Endothelial cell of umbilical vein (primary cell): ENCODE measurements around the gene ACTR8.

Experiments used
- EZH2 ChIP-seq: IDR thresholded peaks from 2 replicates; pipeline ENCODE4 v1.6.1; 2012; ENCODE audit warnings: borderline replicate concordance, low read depth, mild to moderate bottlenecking, moderate library complexity, low read length, inconsistent platforms; ENCODE audit not compliant: severe bottlenecking
- POLR2A ChIP-seq: IDR thresholded peaks from 2 replicates; pipeline ENCODE4 v1.6.1; 2012; ENCODE audit warnings: low read depth, mild to moderate bottlenecking, control low read depth, low read length
- TF ChIP-seq, protein P1 (sequence below), 2 donors: IDR thresholded peaks; 1 replicate in 1 of 2; 2 replicates in 1 of 2; pipeline ENCODE4 v1.5.1; 2011; ENCODE audit warnings: low read length in 2 of 2, mild to moderate bottlenecking in 2 of 2, moderate library complexity in 2 of 2, control low read depth in 1 of 2, inconsistent platforms in 1 of 2, low read depth in 1 of 2; ENCODE audit not compliant: insufficient read depth in 1 of 2; ENCODE audit errors: extremely low read depth in 1 of 2

DNA sequence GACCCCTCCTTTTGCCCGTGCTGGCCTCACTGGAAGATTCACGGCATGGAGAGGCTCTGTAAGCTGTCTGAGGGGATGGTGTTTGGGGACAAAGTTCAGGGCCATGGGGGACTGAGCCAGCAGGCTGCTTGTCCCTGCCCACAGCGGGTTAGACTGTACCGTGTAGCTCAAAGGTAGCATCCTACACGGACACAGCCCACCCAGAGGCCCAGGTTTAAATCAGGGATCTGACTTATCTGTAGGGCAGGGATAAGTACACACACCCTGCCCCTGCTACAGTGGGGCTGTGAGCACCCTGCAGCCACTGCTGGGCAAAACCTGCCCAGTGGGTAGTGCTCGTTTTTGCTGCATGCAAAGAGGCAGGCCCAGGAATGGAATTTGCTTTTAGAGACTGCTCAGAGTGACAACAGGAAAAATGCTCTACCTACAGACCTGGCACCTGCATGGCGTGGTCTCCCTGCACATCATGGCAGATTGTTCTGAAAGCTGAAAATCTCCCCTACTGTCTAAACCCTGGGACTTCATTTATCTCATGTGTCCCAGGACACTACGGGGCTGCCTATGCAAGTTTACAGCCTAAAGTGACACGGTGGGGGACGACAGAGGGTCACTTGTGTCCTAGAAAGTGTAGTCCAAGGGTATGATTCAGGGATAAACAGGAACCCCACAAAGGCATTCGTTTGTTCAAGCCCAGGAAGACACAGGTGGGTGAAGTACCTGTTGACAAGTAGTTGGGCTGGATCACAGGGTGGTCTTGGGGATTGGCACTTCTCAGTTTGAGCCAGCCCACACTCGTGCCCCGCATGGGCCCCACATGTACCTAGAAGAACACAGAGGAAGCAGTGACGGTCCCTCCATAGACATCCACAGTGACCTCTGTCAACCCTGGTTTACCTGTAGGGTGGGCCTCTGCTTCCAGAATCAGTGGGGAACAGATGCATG lies 63.5 kb downstream of the ACTR8 start:
- TF ChIP-seq, protein P1, sequence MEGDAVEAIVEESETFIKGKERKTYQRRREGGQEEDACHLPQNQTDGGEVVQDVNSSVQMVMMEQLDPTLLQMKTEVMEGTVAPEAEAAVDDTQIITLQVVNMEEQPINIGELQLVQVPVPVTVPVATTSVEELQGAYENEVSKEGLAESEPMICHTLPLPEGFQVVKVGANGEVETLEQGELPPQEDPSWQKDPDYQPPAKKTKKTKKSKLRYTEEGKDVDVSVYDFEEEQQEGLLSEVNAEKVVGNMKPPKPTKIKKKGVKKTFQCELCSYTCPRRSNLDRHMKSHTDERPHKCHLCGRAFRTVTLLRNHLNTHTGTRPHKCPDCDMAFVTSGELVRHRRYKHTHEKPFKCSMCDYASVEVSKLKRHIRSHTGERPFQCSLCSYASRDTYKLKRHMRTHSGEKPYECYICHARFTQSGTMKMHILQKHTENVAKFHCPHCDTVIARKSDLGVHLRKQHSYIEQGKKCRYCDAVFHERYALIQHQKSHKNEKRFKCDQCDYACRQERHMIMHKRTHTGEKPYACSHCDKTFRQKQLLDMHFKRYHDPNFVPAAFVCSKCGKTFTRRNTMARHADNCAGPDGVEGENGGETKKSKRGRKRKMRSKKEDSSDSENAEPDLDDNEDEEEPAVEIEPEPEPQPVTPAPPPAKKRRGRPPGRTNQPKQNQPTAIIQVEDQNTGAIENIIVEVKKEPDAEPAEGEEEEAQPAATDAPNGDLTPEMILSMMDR (IDR thresholded peaks at IDR 0.05; ENCODE audit: extremely low read depth in 1 of 2, insufficient read depth in 1 of 2, low read depth in 1 of 2, low read length in 2 of 2) = no peak
- no peak for TF ChIP-seq EZH2
- no peak for TF ChIP-seq POLR2A
